Fibroblast of peridontal ligament (primary cell): ENCODE data around the gene DNAJC6.
A peak's percentile ranks its signal among the peaks of the same experiment; 100 is the strongest.
"Not testable (repeated sequence)": the region's sequence is repeated elsewhere in the genome, so short reads cannot be mapped to it uniquely, and the experiment has no call there.

Source experiments
- DNase-seq: peaks from one replicate; pipeline ENCODE4 v3.0.0-alpha.2; 2010; ENCODE audit errors: extremely low read depth

DNAJC6 gene

GRCh38 chr1:65357291-65357960 lies 48.1 kb downstream of the DNAJC6 start:
- DNase-seq: no peak

- peak; percentile 54 for DNase-seq
These were observed 50.5 kb downstream of the DNAJC6 start for GRCh38 chr1:65359888-65360287.

GRCh38 chr1:65360648-65361047 lies 51.3 kb downstream of the DNAJC6 start:
- DNase-seq: no peak

GRCh38 chr1:65362545-65362944 lies 53.2 kb downstream of the DNAJC6 start:
- no peak for DNase-seq

- DNase-seq: no peak
These were observed 54.1 kb downstream of the DNAJC6 start for GRCh38 chr1:65363484-65363883.

- no peak for DNase-seq
These were observed 59.1 kb downstream of the DNAJC6 start for GRCh38 chr1:65368403-65368802.

- DNase-seq: peak; percentile 15
These were observed 62.2 kb downstream of the DNAJC6 start for GRCh38 chr1:65371544-65371943.

GRCh38 chr1:65372557-65372956 lies 63.2 kb downstream of the DNAJC6 start:
- peak; percentile 60 for DNase-seq

- DNase-seq: no peak
These were observed 68.3 kb downstream of the DNAJC6 start for GRCh38 chr1:65377496-65378246.

GRCh38 chr1:65378247-65378946 lies 69.1 kb downstream of the DNAJC6 start:
- DNase-seq: no peak

- not testable (repeated sequence) for DNase-seq
These were observed 75.1 kb downstream of the DNAJC6 start for GRCh38 chr1:65384426-65384825.

- DNase-seq: no peak
These were observed 77.1 kb downstream of the DNAJC6 start for GRCh38 chr1:65386439-65386838.

- no peak for DNase-seq
These were observed 78.5 kb downstream of the DNAJC6 start for GRCh38 chr1:65387821-65388220.

- DNase-seq: no peak
These were observed 79.8 kb downstream of the DNAJC6 start for GRCh38 chr1:65388908-65389695.

- no peak for DNase-seq
These were observed 83.2 kb downstream of the DNAJC6 start for GRCh38 chr1:65392497-65392896.

GRCh38 chr1:65393347-65393746 lies 84.0 kb downstream of the DNAJC6 start:
- DNase-seq: peak; percentile 63

GRCh38 chr1:65393928-65394327 lies 84.6 kb downstream of the DNAJC6 start:
- no peak for DNase-seq

GRCh38 chr1:65395887-65396612 lies 86.7 kb downstream of the DNAJC6 start:
- DNase-seq: peak; percentile 82

- DNase-seq: no peak
These were observed 88.7 kb downstream of the DNAJC6 start for GRCh38 chr1:65398083-65398482.

- no peak for DNase-seq
These were observed 89.7 kb downstream of the DNAJC6 start for GRCh38 chr1:65399003-65399402.

GRCh38 chr1:65401612-65402011 lies 92.3 kb downstream of the DNAJC6 start:
- DNase-seq: no peak
